Suprapubic skin (tissue), 4 donors: ENCODE results near the gene PACS1. TPM values are rescaled to one million over a fixed set of nuclear protein-coding genes. Genes with fewer than 3 reads are reported as not detected.

Experiments
- DNase-seq, 2 donors: peaks; one replicate each; pipeline ENCODE4 v3.0.0-alpha.2; 2019; ENCODE audit warnings: low spot score in 2 of 2
- H3K27ac ChIP-seq: fragments of 200-600 bp; sonication (generic); one replicate; pipeline ENCODE4 v1.5.1; 2019
- H3K27me3 ChIP-seq: fragments of 200-600 bp; sonication (generic); one replicate; pipeline ENCODE4 v1.5.1; 2019
- H3K36me3 ChIP-seq: fragments of 200-600 bp; sonication (generic); one replicate; pipeline ENCODE4 v1.5.1; 2019
- H3K4me1 ChIP-seq: fragments of 200-600 bp; sonication (generic); one replicate; pipeline ENCODE4 v1.5.1; 2019
- H3K4me3 ChIP-seq: fragments of 200-600 bp; sonication (generic); one replicate; pipeline ENCODE4 v1.5.1; 2019; ENCODE audit warnings: mild to moderate bottlenecking
- H3K9me3 ChIP-seq: fragments of 200-600 bp; sonication (generic); one replicate; pipeline ENCODE4 v1.5.1; 2019
- EP300 ChIP-seq: sonication (generic); formaldehyde crosslinking; IDR thresholded peaks from one replicate; pipeline ENCODE4 v1.6.1; 2017; ENCODE audit warnings: antibody characterized with exemption
- POLR2A ChIP-seq, 2 donors: fragments of 450-650 bp; IDR thresholded peaks; one replicate each; pipeline ENCODE4 v1.6.1; 2017; ENCODE audit warnings: antibody characterized with exemption in 2 of 2, mild to moderate bottlenecking in 2 of 2, moderate library complexity in 2 of 2
- POLR2AphosphoS5 ChIP-seq, 3 donors: sonication (generic); formaldehyde crosslinking; IDR thresholded peaks; one replicate each; pipeline ENCODE4 v1.6.1; 2017; ENCODE audit warnings: antibody characterized with exemption in 3 of 3
- WGBS: methylation state at CpG from one replicate; pipeline ENCODE4 v1.1.5; 2018; 5-methylcytosine and 5-hydroxymethylcytosine counted together
- total RNA-seq, 4 donors: library from RNA; depleted of rRNA; stranded (reverse); fragments of >200 nt; gene quantifications; one replicate each; pipeline ENCODE4 v1.1.0, GENCODE V29; 2016
- TF ChIP-seq, protein P1 (sequence below), 2 donors: fragments of 200-600 bp in 1 of 2; fragments of 450-650 bp in 1 of 2; sonication (generic) in 1 of 2; IDR thresholded peaks; one replicate each; pipeline ENCODE4 v1.5.1; 2016 to 2019; ENCODE audit warnings: antibody characterized with exemption in 2 of 2, mild to moderate bottlenecking in 1 of 2, moderate library complexity in 1 of 2

PACS1 gene
- total RNA-seq, 4 donors from 2014 or later: 30.5 to 78.6 (median 41.8) TPM

DNA sequence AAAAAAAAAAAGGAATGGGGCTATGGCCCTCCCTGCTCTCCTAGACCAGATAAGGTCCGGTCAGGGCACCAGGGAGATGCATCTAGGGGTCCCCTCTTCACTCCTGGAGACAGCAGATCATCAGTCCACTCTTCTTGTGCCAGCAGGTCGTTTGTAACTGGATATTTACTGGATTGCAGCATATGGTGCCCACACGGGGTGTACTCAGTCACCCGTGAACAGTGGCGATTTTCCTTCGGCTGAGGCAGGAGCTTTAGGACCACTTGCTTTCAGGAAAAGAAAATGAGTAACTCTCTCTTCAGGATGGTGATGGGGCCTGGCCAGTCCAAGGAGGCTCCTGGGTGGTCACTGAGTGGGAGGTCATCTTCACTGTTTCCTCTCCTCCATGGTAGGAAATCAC lies 160.1 kb downstream of the PACS1 start:
- Histone ChIP-seq H3K4me3 (no peak overlapping the region), H3K4me1 (no peaks in the 10 kb centered on the region), H3K27ac (no peak overlapping the region), H3K27me3 (no peaks in the 10 kb centered on the region), H3K36me3 (peaks cover 60% of the 10 kb centered on the region), H3K9me3 (no peaks in the 10 kb centered on the region)
- WGBS: 80% methylated on average over 6 of the region's 6 CpGs
- no peak for DNase-seq
- TF ChIP-seq POLR2AphosphoS5 (IDR thresholded peaks at IDR 0.05) (no peak), POLR2A (IDR thresholded peaks at IDR 0.05) (no peak), EP300 (no peak)
- TF ChIP-seq, protein P1, sequence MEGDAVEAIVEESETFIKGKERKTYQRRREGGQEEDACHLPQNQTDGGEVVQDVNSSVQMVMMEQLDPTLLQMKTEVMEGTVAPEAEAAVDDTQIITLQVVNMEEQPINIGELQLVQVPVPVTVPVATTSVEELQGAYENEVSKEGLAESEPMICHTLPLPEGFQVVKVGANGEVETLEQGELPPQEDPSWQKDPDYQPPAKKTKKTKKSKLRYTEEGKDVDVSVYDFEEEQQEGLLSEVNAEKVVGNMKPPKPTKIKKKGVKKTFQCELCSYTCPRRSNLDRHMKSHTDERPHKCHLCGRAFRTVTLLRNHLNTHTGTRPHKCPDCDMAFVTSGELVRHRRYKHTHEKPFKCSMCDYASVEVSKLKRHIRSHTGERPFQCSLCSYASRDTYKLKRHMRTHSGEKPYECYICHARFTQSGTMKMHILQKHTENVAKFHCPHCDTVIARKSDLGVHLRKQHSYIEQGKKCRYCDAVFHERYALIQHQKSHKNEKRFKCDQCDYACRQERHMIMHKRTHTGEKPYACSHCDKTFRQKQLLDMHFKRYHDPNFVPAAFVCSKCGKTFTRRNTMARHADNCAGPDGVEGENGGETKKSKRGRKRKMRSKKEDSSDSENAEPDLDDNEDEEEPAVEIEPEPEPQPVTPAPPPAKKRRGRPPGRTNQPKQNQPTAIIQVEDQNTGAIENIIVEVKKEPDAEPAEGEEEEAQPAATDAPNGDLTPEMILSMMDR (IDR thresholded peaks at IDR 0.05): no peak

DNA sequence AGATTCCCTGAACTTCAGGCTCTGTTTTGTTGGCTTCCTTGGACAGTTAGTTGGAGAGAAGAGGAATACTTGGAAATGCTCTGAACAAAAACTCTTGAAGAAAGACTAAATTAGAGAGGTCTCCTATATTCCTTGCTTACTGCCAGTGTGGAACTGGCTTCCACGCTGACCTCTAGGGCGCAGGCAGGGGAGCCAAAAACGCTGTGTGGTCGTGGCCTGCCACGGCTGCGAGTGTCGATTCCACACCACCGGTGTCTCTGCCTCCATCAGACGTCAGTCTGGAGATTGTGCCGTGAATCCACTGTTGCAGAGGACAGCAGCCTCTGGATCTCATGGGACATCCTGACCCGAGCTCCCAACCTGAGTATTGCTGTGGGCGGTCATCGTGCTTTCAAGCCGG lies 160.9 kb downstream of the PACS1 start:
- no peak for DNase-seq
- Histone ChIP-seq H3K4me3 (no peak overlapping the region), H3K36me3 (peaks cover 68% of the 10 kb centered on the region), H3K4me1 (no peaks in the 10 kb centered on the region), H3K27ac (no peak overlapping the region), H3K27me3 (no peaks in the 10 kb centered on the region), H3K9me3 (no peaks in the 10 kb centered on the region)
- TF ChIP-seq POLR2AphosphoS5 (IDR thresholded peaks at IDR 0.05) (no peak), EP300 (no peak), POLR2A (IDR thresholded peaks at IDR 0.05) (no peak)
- TF ChIP-seq, protein P1 (IDR thresholded peaks at IDR 0.05): no peak
- 97% methylated on average over 13 of the region's 14 CpGs for WGBS

DNA sequence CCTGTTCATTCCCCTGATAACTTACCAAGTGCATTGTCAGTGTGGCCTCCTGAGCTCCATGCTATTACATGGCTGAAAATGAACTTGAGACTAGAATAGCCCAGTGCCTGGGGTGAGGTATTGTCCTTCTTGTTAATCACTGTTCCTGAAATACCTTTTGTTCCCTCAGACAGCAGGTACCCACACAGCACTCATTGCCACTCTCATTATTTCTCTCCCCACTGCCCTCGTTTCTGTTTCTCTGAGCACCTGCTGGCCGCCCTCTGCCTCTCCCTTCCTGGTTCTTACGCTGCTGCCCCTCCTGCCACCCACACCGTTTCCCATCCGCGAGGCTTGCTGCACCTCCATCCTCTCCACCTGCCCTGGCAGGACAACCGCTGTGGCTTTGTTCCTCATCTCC lies 161.5 kb downstream of the PACS1 start:
- TF ChIP-seq POLR2AphosphoS5 (IDR thresholded peaks at IDR 0.05) (no peak), EP300 (no peak), POLR2A (IDR thresholded peaks at IDR 0.05) (no peak)
- TF ChIP-seq, protein P1 (IDR thresholded peaks at IDR 0.05): no peak
- no peaks in the 10 kb centered on the region for H3K27me3 ChIP-seq
- peaks cover 74% of the 10 kb centered on the region for H3K36me3 ChIP-seq
- H3K4me1 ChIP-seq: no peaks in the 10 kb centered on the region
- no peak for DNase-seq
- WGBS: 88% methylated on average over 7 of the region's 7 CpGs
- H3K27ac ChIP-seq: no peak overlapping the region
- H3K4me3 ChIP-seq: no peak overlapping the region
- H3K9me3 ChIP-seq: no peaks in the 10 kb centered on the region

DNA sequence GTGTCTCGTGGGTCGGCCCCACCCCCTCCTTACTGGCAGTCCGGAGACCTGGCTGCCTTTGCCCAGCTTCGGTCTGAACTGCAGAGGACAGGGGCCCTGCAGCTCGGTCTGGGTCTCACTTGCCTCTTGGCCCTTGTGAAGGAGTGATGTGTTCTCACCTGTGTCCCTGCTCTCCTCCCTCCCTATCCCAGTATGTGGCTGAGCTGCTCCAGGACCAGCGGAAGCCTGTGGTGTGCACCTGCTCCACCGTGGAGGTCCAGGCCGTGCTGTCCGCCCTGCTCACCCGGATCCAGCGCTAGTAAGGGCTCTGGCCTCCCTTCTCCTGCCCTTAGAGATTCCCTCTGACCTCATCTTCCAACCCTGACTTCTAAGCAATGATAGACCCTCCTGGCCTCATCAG lies 162.7 kb downstream of the PACS1 start:
- no peak for DNase-seq
- H3K4me3 ChIP-seq: no peak overlapping the region
- H3K27ac ChIP-seq: no peak overlapping the region
- WGBS: 95% methylated on average over 9 of the region's 11 CpGs
- no peaks in the 10 kb centered on the region for H3K27me3 ChIP-seq
- H3K4me1 ChIP-seq: no peaks in the 10 kb centered on the region
- no peaks in the 10 kb centered on the region for H3K9me3 ChIP-seq
- TF ChIP-seq, protein P1 (IDR thresholded peaks at IDR 0.05): no peak
- TF ChIP-seq POLR2A (IDR thresholded peaks at IDR 0.05) (no peak), POLR2AphosphoS5 (IDR thresholded peaks at IDR 0.05) (no peak), EP300 (no peak)
- peaks cover 76% of the 10 kb centered on the region for H3K36me3 ChIP-seq

DNA sequence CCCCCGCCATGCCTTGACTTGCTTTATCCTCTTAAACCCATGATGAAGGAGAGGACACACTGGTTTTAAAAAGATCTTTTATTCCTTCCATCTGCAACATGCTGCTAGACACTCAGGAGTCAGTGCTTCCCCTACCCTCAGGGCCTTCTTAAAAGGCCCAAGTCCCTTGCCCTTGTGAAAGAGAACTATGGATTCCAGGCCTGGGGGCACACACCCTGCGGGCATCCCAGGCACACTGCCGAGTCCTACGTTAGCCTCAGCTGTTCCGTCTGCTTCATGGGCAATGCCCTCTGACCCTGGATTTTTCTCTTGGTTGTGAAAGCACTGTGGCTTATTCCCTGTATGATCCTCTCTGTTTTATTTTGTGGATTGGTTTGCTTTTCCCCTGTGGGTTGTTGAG lies 163.2 kb downstream of the PACS1 start:
- H3K4me3 ChIP-seq: no peak overlapping the region
- H3K9me3 ChIP-seq: no peaks in the 10 kb centered on the region
- TF ChIP-seq POLR2A (IDR thresholded peaks at IDR 0.05): no peak
- TF ChIP-seq EP300: no peak
- TF ChIP-seq POLR2AphosphoS5 (IDR thresholded peaks at IDR 0.05): no peak
- TF ChIP-seq, protein P1 (IDR thresholded peaks at IDR 0.05): no peak
- H3K4me1 ChIP-seq: no peaks in the 10 kb centered on the region
- 91% methylated on average over 5 of the region's 5 CpGs for WGBS
- no peak overlapping the region for H3K27ac ChIP-seq
- no peaks in the 10 kb centered on the region for H3K27me3 ChIP-seq
- peaks cover 78% of the 10 kb centered on the region for H3K36me3 ChIP-seq
- no peak for DNase-seq
